ENCODE results near the gene NEUROD2. TPM values are rescaled to one million over a fixed set of nuclear protein-coding genes. Genes with fewer than 3 reads are reported as not detected.

NEUROD2 gene
- total RNA-seq, 1 donor from 2014 or later: not detected

DNA sequence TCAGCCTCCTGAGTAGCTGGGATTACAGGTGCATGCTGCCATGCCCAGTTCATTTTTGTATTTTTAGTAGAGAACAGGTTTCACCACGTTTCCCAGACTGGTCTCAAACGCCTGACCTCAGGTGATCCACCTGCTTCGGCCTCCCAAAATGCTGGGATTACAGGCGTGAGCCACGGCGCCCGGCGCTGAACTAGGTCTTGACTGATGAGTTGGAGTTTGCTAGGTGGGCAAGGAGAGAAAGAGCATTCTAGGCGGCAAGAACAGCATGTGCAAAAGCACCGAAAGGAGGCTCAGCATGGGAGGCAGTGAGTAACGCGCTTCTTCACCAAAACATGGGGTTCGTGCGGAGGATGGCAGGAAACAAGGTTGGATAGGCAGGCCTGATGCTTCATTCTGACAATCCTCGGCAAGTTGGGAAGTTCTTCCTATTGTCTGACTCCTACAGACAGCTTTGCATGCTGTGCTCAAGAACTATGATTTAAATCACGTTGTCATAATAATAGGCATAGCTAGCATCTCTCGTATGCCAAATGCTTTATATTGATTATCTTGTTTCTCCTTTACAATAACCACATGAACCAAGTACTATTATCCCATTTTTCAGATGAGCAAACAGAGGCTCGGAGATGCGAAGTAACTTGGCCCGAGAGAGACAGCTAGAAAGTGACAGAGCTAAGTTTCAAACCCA is 26.5 kb downstream of the NEUROD2 start:
- no peak for DNase-seq (ENCODE audit: low read depth, low spot score)

- no peak for DNase-seq (ENCODE audit: low read depth, low spot score)
Observed at GRCh38 chr17:39580082-39580468, 27.6 kb downstream of the NEUROD2 start.

DNA sequence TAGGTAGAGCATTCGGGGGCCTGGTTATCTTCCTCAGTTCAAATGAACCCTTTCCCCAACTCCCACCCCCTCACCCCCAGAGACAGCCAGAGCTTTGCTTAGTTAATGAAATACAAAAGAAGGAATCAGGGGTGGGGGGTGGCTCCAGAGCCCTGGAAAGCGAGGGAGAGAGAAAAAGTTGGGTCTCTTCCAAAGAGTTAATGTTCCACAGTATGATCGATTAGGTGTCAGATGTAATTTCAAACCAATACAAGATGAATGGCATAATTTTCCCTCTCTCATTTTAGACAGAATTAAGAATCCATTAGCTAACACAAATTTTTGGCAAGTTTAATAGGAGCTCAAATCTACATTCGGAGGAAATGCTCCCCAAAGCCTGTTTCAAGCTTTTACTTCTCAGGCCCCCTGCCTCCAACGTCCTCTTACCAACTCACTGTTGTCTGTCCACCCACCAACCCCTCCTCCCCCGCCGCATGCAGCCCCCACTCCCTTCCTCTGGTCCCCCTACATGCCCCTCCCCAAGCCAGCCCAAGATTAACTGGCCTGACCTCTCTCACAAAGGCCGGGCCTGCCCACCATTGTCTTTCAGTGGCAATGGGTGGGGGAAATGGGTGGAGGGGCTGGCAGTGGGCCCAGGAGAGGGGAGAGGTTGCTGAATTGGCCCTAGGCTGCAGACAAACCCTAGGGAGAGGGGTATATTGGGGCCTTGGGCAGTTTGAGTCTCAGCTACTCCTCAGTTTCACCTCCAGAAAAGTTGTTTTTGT is 28.2 kb downstream of the NEUROD2 start:
- DNase-seq (ENCODE audit: low read depth, low spot score): no peak

GRCh38 chr17:39578272-39578671 is 29.4 kb downstream of the NEUROD2 start:
- DNase-seq (ENCODE audit: low read depth, low spot score): no peak

GRCh38 chr17:39576187-39576586 is 31.5 kb downstream of the NEUROD2 start:
- no peak for DNase-seq (ENCODE audit: low read depth, low spot score)

DNA sequence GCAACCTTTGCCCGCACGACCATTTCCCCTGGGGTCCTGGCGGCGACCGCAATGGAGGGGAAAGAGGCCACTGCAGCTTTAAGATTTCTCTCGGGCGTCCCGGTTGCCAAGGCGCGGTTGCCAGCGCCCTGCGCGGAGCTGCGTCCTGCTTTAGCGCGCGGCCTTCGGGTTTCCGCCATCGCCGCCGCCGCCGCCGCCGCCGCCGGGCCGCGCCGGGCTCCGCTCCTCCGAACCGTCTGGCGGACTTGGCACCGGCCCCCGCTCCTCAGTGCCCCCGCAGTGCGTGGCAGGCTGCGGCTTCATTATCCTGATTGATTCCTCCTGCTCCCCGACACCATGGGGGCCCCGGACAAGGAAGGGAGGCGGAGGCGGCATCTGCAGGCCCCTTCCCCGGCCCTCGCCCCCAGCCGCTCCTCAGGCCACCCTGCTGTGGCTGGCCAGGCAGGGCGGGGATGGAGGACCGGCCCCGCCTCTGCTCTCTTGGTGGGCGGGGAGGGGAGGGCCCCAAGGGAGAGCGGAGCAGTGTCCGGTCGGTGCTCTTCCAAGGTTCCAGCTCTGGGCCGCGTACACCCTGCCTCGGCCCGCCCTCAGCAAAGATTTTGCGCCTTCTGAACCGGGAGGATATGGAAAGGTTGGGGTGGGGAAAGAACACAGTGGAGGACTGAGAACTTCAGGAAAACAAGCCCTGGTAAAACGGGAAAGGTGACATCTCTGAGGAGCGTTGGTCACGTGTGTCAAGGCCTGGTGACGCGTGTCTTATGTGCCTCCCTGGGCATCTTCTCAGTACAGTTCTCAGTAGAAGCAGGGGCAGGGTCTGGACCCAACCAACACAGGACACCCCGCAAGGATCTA is 34.0 kb downstream of the NEUROD2 start:
- no peak for DNase-seq (ENCODE audit: low read depth, low spot score)

DNA sequence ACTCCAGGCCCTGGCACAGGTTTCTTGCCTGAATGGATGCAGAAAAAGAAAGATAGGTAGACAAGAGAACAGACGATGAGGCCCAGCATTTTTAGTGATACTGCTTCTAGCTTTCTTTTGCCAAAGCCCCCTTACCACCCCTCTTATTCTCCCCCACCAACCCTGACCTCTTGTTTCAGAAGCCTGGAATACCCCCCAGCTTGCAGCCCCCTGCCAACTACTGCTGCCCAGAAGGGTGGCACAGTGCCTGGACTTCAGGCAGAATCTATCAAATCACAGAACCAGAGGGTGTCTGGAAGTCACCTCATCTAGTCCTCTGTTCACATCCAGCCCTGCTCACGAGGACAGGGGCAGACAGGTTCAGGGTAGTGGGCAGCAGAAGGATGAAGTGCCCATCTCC is 35.6 kb downstream of the NEUROD2 start:
- DNase-seq (ENCODE audit: low read depth, low spot score): no peak

GRCh38 chr17:39569126-39569525 is 38.6 kb downstream of the NEUROD2 start:
- DNase-seq (ENCODE audit: low read depth, low spot score): no peak

GRCh38 chr17:39568702-39569101 is 39.0 kb downstream of the NEUROD2 start:
- DNase-seq (ENCODE audit: low read depth, low spot score): no peak

DNA sequence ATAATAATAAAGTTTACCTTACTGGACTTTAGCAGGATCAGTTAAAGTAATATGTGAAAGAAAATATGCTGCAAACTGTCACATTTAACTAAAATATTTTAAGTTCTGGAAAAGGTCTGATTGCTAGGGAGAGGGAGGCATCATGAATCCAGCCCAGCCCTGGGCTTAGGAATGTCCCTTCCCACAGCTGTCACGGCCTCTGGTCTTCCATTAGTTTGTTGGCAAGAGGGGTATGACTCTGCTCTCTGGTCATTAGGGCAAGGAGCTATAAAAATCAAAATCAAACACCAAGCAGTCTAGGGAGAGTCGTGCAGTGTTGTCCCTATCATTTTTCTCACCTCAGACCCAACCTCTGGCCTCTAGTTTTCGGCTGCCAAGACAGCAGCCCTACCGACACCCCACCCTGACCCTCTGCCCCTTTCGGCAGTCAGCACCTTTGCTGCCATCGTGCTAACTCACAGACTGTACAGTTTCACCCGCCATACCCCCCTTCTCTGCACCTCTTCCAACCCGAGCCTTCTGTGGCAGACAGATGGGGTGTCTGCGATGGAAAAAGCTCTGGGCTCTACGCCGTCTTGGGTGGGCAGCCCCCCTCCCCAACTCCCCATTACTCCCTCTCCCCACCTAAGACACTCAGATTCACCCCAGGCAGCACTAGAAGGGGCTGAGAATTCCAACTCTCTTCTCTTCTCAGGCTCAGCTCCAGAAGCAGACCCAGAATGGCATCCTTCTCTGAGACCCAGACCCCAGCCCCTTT is 41.4 kb downstream of the NEUROD2 start:
- no peak for DNase-seq (ENCODE audit: low read depth, low spot score)

GRCh38 chr17:39564211-39564848 is 43.4 kb downstream of the NEUROD2 start:
- DNase-seq (ENCODE audit: low read depth, low spot score): no peak

GRCh38 chr17:39563476-39563875 is 44.2 kb downstream of the NEUROD2 start:
- no peak for DNase-seq (ENCODE audit: low read depth, low spot score)

GRCh38 chr17:39562976-39563375 is 44.7 kb downstream of the NEUROD2 start:
- DNase-seq (ENCODE audit: low read depth, low spot score): no peak

DNA sequence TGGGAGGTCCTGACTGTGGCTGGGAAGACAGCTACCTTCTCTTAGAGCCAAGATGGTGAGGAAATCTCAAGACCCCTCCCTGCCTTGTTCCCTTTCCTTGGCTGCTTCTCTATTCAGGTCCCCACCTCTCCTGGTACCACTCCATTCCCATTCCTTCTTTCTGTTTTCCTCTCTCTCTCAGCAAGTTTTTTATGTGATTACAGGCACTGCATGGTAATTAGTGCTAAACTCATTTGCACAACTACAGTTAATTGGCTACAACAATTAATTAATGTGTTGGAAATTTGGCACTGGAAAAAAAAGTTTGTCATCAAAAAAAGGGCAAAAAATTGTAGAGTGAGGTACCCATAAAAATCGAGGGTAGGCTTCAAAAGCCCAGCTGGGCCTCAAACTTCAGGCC is 45.3 kb downstream of the NEUROD2 start:
- no peak for DNase-seq (ENCODE audit: low read depth, low spot score)

DNA sequence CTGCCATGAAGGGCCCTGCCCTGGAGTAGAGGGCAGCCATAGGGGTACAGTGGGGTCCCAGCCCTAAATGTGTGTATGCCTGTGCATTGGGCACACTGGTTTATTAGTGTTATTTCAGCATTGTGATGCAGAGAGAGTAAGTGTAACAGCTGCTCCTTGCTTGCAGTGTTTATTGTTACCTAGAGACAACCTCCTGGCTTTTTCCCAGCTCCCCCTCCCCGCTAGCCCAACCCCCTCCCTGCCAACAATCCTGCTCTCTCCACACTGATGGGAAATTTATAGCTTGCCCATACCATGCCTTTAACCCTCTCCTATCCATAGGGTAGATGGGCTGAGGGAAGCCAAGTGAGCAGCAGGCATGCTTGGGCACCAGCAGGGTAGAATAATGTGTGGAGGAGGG is 51.3 kb downstream of the NEUROD2 start:
- no peak for DNase-seq (ENCODE audit: low read depth, low spot score)

- DNase-seq (ENCODE audit: low read depth, low spot score): no peak
Observed at GRCh38 chr17:39555368-39555767, 52.4 kb downstream of the NEUROD2 start.

Other genes with a start within 250 kb of the NEUROD2 start
- gene FBXL20, start 206.3 kb downstream of the NEUROD2 start, total RNA-seq: 7.2 and 13.5 TPM in 2 replicates
- 23.9 and 33.9 TPM in 2 replicates for gene MED1, start 156.7 kb downstream of the NEUROD2 start, total RNA-seq
- gene CDK12, start 146.4 kb downstream of the NEUROD2 start, total RNA-seq: 22.2 and 27.5 TPM in 2 replicates
- not detected in 2 replicates for gene PPP1R1B, start 19.0 kb upstream of the NEUROD2 start, total RNA-seq
- gene STARD3, start 29.2 kb upstream of the NEUROD2 start, total RNA-seq: 25.4 and 36.5 TPM in 2 replicates
- gene TCAP, start 57.4 kb upstream of the NEUROD2 start, total RNA-seq: 0.07 and 0.18 TPM in 2 replicates
- not detected in 2 replicates for gene PNMT, start 60.5 kb upstream of the NEUROD2 start, total RNA-seq
- gene PGAP3, start 80.1 kb upstream of the NEUROD2 start, total RNA-seq: 3.5 and 4.2 TPM in 2 replicates
- 17.9 and 21.2 TPM in 2 replicates for gene ERBB2, start 92.1 kb upstream of the NEUROD2 start, total RNA-seq
- 12.5 and 16.7 TPM in 2 replicates for gene MIEN1, start 122.6 kb upstream of the NEUROD2 start, total RNA-seq
- 0.04 TPM in 1 of 2 replicates, not detected in the other for gene GRB7, start 130.0 kb upstream of the NEUROD2 start, total RNA-seq

Data from pulmonary artery endothelial cell (primary cell).